ENCODE measurements around the gene WDR55.
"Not testable (repeated sequence)": the region's sequence is repeated elsewhere in the genome, so short reads cannot be mapped to it uniquely, and the experiment has no call there.

WDR55 gene

GRCh38 chr5:140664359-140665119 lies at the start of gene WDR55:
WDR55 (plus strand) TSS chr5:140664904; CDS start chr5:140664913, 9 bp downstream.
- DNase-seq (ENCODE audit: low read depth) = peak; percentile 85

GRCh38 chr5:140622301-140622700 lies 42.4 kb upstream of the WDR55 start:
- DNase-seq (ENCODE audit: low read depth) = no peak

GRCh38 chr5:140623061-140623460 lies 41.6 kb upstream of the WDR55 start:
- DNase-seq (ENCODE audit: low read depth) = not testable (repeated sequence)

DNA sequence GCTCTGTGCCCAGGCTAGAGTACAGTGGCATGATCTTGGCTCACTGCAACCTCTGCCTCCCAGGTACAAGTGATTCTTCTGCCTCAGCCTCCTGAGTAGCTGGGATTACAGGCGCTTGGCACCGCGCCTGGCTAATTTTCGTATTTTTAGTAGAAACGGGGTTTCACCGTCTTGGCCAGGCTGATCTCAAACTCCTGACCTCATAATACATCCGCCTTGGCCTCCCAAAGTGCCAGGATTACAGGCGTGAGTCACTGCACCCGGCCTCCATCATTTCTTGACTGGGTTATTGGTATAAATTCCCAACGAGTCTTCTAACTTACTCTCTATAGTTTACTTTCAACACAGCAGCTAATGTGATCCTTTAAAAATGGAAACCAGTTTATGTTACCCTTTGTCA lies 39.8 kb upstream of the WDR55 start:
- DNase-seq (ENCODE audit: low read depth) = not testable (repeated sequence)

GRCh38 chr5:140627972-140628371 lies 36.7 kb upstream of the WDR55 start:
- DNase-seq (ENCODE audit: low read depth) = no peak

- DNase-seq (ENCODE audit: low read depth) = no peak
These were observed 36.0 kb upstream of the WDR55 start for GRCh38 chr5:140628711-140629110.

GRCh38 chr5:140630292-140631035 lies 34.2 kb upstream of the WDR55 start:
- DNase-seq (ENCODE audit: low read depth) = no peak

DNA sequence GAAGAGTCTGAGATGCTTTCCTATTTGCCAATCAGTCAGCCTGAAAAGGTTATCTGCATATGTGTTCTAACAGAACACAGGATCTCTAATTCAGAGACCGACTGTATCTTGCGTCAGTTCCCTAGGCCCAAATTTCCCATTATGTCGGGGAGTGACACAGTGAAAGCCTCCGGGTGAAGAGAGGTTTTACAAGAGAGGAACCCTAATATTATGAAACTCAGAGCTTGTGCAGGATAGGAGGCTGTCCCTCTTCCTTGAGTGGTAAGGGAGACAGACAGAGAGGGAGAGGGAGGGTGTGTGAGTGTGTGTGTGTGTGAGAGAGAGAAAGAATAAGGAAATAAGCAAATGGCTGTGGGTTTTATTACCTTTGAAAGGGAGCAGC lies 33.7 kb upstream of the WDR55 start:
- DNase-seq (ENCODE audit: low read depth) = no peak

DNA sequence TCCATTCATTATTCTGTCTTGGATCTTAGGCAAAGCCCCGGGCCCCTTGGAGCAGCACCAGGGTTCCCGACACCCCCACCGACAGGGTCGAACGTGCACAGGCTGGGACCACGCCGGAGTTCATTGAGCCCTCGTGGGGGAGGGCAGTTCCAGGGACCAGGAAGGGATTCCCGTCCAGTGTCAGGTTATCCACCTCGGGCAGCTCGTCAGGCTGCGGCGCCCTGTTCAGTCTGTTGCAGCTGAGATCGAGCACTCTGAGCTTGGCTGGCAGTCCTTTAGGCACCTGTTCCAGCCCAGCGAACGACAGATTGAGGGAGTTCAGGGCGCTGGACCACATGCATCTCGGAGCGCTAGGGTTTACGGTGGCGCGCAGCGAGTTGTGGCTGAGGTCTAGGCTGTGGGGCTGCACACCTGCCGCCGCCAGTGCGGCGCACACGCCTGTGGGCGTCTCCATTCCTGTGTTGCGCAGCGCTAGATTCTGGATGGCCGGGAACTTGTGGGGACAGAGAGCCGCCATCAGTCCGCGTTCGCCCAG lies 32.8 kb upstream of the WDR55 start:
- no peak for DNase-seq (ENCODE audit: low read depth)

DNA sequence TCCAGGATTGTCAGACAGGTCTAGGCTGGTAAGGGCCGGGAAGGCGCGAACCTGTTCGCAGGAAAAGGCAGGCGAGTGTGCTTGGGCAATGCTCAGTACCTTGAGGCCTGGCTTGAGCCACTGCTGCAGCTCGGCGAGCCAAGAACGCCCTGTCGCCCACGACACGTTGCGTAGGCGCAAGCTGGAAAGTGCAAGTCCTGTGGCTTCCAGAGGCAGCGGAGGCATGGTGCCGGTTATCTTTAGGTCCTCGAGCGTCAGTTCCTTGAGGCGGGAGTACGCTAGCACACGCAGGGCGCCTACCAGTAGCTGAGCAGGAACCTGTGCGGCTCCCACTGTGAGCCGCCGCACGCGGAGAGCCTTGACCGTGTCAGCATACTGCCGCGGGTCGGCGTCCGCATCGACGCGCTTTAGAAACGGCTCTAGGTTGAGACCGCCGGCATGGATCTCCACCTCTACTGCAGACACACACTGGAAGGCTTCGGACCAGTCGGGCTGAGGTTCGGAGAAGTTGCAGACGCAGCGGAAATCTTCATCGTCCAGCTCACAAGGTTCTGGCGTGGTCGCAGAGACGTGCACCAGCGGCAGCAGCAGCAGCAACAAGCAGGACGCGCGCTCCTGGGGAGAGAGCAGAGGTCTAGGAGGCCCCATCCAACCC lies 32.2 kb upstream of the WDR55 start:
- no peak for DNase-seq (ENCODE audit: low read depth)

GRCh38 chr5:140633021-140633471 lies 31.7 kb upstream of the WDR55 start, which contains the start of gene CD14:
CD14 (minus strand) TSS chr5:140633175; CDS start chr5:140633071, 104 bp downstream.
- no peak for DNase-seq (ENCODE audit: low read depth)

DNA sequence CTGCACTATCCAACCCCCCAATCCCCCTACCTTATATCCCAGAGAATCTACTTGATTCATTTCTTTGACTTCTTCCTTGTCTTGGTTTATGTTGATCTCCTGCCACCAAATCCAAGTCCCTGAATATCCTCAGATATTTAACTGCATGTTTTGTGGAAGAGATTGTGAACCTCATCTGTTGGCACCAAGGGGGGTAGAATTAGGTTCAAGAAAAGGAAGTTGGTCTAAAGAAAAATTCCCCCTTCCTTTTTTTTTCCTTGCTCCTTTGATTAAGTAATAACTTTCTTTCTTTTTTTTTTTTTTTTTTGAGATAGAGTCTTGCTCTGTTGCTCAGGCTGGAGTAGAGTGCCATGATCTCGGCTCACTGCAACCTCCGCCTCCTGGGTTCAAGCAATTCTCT lies 31.2 kb upstream of the WDR55 start:
- no peak for DNase-seq (ENCODE audit: low read depth)

DNA sequence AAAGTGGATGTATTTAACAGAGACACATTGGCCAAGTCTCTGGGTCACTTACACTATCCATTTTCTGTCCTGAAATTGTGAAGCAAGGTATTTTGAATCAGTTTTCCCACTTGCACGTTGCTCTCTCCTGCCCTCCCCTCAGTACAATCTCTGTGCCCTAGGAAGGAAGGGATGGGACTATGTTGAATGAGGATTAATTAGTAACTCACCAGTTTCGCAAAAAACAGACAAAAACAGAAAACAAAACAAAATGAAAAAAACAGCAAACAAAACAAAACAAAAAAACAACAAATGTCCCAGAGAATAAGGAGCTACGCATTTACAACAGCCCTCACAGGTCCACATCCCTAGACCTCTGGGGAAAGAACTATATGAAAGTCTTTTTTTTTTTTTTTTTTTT lies 30.6 kb upstream of the WDR55 start:
- DNase-seq (ENCODE audit: low read depth) = no peak

- DNase-seq (ENCODE audit: low read depth) = no peak
These were observed 29.1 kb upstream of the WDR55 start for GRCh38 chr5:140635291-140636257.

DNA sequence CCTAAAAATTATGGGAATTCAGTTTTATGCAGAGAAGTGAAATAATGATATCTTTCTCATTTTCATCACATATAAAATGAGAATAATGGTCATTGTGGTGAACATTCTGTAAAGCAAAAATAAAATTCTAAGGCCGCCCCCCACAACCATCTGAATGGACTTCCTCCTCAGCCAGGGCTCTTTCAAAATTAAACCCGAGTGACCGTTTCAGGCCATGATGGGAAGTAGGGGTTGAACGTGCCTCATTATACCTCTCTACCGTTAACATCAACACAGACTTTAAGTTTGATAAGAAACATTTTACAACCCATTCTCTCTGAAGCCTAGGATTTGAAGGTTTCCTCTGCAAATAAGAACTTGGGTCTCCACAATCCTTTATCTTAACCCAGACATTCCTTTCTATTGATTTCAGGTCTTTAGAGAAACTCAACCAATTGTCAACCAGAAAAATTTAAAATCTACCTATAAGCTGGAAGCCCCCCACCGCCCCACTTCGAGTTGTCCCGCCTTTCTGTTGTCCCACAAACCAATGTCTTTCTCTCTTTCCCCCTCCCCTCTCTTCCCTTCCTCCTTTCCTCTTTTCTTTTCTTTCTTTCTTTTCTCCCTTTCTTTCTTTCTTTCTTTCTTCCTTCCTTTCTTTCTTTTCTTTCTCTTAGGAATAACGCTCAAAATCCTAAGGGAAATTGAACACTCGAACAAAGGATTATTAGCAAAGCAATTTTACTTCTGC lies 27.2 kb upstream of the WDR55 start:
- DNase-seq (ENCODE audit: low read depth) = no peak

GRCh38 chr5:140638898-140639147 lies 25.9 kb upstream of the WDR55 start:
- not testable (repeated sequence) for DNase-seq (ENCODE audit: low read depth)

- peak; percentile 94 for DNase-seq (ENCODE audit: low read depth)
These were observed 25.3 kb upstream of the WDR55 start, which contains the start of gene TMCO6 for GRCh38 chr5:140639148-140639981. TMCO6 (plus strand) TSS chr5:140639451; CDS start chr5:140639528, 77 bp downstream.

DNA sequence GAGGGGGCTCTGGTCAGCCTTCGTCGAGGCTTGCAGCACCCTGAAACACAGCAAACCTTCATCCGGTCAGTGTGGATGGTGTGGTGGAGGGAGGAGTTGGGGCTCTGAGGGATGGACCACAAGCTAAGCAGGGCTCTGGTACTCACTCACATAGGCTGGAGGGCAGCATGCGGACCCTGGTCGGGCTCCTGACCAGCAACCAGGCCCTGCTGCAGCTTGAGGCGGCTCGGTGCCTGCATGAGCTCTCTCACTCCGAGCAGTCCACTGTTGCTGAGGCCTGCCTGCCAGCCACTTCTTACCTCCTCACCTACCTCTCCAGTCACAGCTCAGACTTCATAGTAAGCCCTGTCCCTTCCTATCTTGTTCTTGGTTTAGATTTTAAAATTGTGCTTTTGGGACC lies 23.0 kb upstream of the WDR55 start:
- no peak for DNase-seq (ENCODE audit: low read depth)

DNA sequence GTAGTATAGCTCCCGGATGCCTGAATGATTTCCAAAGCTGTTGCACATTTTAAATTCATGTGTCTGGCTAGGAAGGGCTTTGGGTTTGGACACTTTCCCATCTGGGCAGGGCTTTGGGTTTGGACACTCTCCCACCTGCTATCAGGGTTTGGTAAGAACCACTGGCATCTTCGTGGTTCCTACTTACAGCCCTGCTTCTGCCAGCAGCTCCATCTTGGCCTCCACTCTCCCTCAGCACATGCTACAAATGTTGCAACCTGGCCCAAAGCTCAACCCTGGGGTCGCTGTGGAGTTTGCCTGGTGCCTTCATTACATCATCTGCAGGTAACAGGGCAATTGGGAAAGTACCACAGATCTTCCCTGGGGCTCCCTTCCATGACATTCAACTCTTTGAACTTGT lies 22.0 kb upstream of the WDR55 start:
- DNase-seq (ENCODE audit: low read depth) = peak; percentile 53

GRCh38 chr5:140647042-140647419 lies 17.7 kb upstream of the WDR55 start:
- DNase-seq (ENCODE audit: low read depth) = no peak

Data from stromal cell of bone marrow (primary cell).